Glomerular visceral epithelial cell (primary cell): ENCODE data around the gene RARB.
A peak's percentile ranks its signal among the peaks of the same experiment; 100 is the strongest.

ENCODE experiments used
- DNase-seq: peaks from one replicate; pipeline ENCODE4 v3.0.0-alpha.2; 2016; ENCODE audit errors: extremely low spot score

The RARB gene

GRCh38 chr3:25554376-25554775, 126.3 kb downstream of the RARB start:
- no peak for DNase-seq

GRCh38 chr3:25555695-25556437, 127.8 kb downstream of the RARB start:
- DNase-seq, result no peak

GRCh38 chr3:25556447-25556846, 128.4 kb downstream of the RARB start:
- DNase-seq, result no peak

GRCh38 chr3:25557694-25558093, 129.6 kb downstream of the RARB start:
- DNase-seq, result no peak

GRCh38 chr3:25558121-25558520, 130.1 kb downstream of the RARB start:
- no peak for DNase-seq

GRCh38 chr3:25558796-25559195, 130.7 kb downstream of the RARB start:
- DNase-seq, result no peak

- no peak for DNase-seq
These were observed 135.5 kb downstream of the RARB start for GRCh38 chr3:25563601-25564000.

- no peak for DNase-seq
These were observed 136.0 kb downstream of the RARB start for GRCh38 chr3:25564075-25564474.

- DNase-seq, result no peak
These were observed 137.7 kb downstream of the RARB start for GRCh38 chr3:25565807-25566206.

- no peak for DNase-seq
These were observed 138.4 kb downstream of the RARB start for GRCh38 chr3:25566358-25566920.

GRCh38 chr3:25567388-25567787, 139.3 kb downstream of the RARB start:
- DNase-seq, result no peak

- DNase-seq, result no peak
These were observed 139.9 kb downstream of the RARB start for GRCh38 chr3:25567806-25568524.

- DNase-seq, result no peak
These were observed 140.5 kb downstream of the RARB start for GRCh38 chr3:25568525-25569078.

GRCh38 chr3:25571285-25571684, 143.2 kb downstream of the RARB start:
- DNase-seq, result no peak

- no peak for DNase-seq
These were observed 144.3 kb downstream of the RARB start for GRCh38 chr3:25572336-25572735.

- DNase-seq, result peak; percentile 34
These were observed 144.9 kb downstream of the RARB start for GRCh38 chr3:25572919-25573385.

- peak; percentile 31 for DNase-seq
These were observed 145.5 kb downstream of the RARB start for GRCh38 chr3:25573386-25574171.

GRCh38 chr3:25574172-25574765, 146.2 kb downstream of the RARB start:
- DNase-seq, result no peak

GRCh38 chr3:25575001-25575400, 146.9 kb downstream of the RARB start:
- DNase-seq, result no peak

- no peak for DNase-seq
These were observed 148.1 kb downstream of the RARB start for GRCh38 chr3:25576146-25576545.

- DNase-seq, result no peak
These were observed 148.9 kb downstream of the RARB start for GRCh38 chr3:25576831-25577454.
